ENCODE data around the gene IRF9. TPM values are rescaled to one million over a fixed set of nuclear protein-coding genes. Genes with fewer than 3 reads are reported as not detected.
A peak's percentile ranks its signal among the peaks of the same experiment; 100 is the strongest.

The IRF9 gene
- total and polyA plus RNA-seq, 11 donors = 23.4 to 169 (median 29.8) TPM

- Histone ChIP-seq H3K9me3 (no peaks in the 10 kb centered on the region), H3K36me3 (peaks cover 4 to 70% (median 57%) of the 10 kb centered on the region in 9 donors), H3K4me3 (peak overlapping the region in 2 of 12 donors; percentile 68 to 71), H3K4me1 (peaks cover 0 to 24% (median 14%) of the 10 kb centered on the region in 12 donors), H3K27me3 (no peaks in the 10 kb centered on the region), H3K27ac (no peak overlapping the region)
- intact Hi-C loops (cut with DNase I) = no loop called here
- TF ChIP-seq CTCF (IDR thresholded peaks at IDR 0.05) (no peak), POLR2A (IDR thresholded peaks at IDR 0.05) (no peak)
- WGBS, 4 donors = 92 to 98% (median 93%) methylated on average over 10 of the region's 10 CpGs
- ATAC-seq (no peak), DNase-seq (no peak)
These were observed 25.9 kb downstream of the IRF9 start for GRCh38 chr14:24186831-24187538.

DNA sequence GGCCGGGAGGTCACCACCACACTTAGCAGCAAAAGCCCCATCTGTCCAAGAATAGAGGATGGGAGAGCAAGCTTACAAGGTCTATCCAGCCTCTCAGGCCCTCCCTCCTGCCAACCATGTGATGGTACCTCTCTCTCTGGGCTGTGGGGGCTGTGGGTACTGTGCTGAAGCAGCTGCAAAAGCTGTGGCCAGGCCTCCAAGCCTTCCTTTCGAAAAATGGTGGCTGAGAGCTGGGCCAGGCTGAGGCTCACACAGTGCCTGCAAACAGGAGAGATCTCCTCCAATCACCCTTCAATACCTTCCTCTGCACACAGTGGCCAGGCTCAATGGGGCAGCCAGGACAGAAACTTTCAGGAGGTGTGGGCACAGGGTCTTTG is 26.5 kb downstream of the IRF9 start:
- H3K27me3 ChIP-seq = no peaks in the 10 kb centered on the region
- H3K4me1 ChIP-seq = peaks cover 0 to 24% (median 14%) of the 10 kb centered on the region in 12 donors
- WGBS, 4 donors = 79 to 88% (median 85%) methylated on average over 2 of the region's 2 CpGs
- ATAC-seq = no peak
- DNase-seq = no peak
- peaks cover 4 to 71% (median 57%) of the 10 kb centered on the region in 9 donors for H3K36me3 ChIP-seq
- H3K9me3 ChIP-seq = no peaks in the 10 kb centered on the region
- no peak for TF ChIP-seq POLR2A (IDR thresholded peaks at IDR 0.05)
- no peak for TF ChIP-seq CTCF (IDR thresholded peaks at IDR 0.05)
- no peak overlapping the region for H3K27ac ChIP-seq
- intact Hi-C loops (cut with DNase I) = no loop called here
- H3K4me3 ChIP-seq = peak overlapping the region in 7 of 12 donors; percentile 66 to 83 (median 72)

- ATAC-seq (peak; percentile 92 to 98 (median 94)), DNase-seq (peak; percentile 96 to 98 (median 97))
- peaks cover 0 to 70% (median 54%) of the 10 kb centered on the region in 9 donors for H3K36me3 ChIP-seq
- H3K4me1 ChIP-seq = peaks cover 0 to 24% (median 14%) of the 10 kb centered on the region in 12 donors
- peak within 1 kb of the TSS in 11 of 12 donors; percentile 41 to 80 (median 67) for H3K27ac ChIP-seq
- intact Hi-C loops (cut with DNase I) = loop anchor here in 2 of 10 donors (1.0 to 2.0 kb wide), 2 partner anchors 27 to 74 kb away; partner anchors contain the start of genes DCAF11 (in 1 of the 2), IRF9 (in 1 of the 2) and NRL (in 1 of the 2)
- 0 to 1% (median 1%) methylated on average over 23 to 65 of the region's 65 CpGs for WGBS, 4 donors
- H3K4me3 ChIP-seq = peak within 1 kb of the TSS; percentile 48 to 83 (median 69)
- peak in 1 of 2 donors; percentile 45 for TF ChIP-seq POLR2A (IDR thresholded peaks at IDR 0.05)
- no peak for TF ChIP-seq CTCF (IDR thresholded peaks at IDR 0.05)
- no peaks in the 10 kb centered on the region for H3K27me3 ChIP-seq
- no peaks in the 10 kb centered on the region for H3K9me3 ChIP-seq
These were observed 27.4 kb downstream of the IRF9 start, which contains the start of gene IPO4 for GRCh38 chr14:24188251-24189058. IPO4 (minus strand) TSS chr14:24188816; CDS start chr14:24188787, 29 bp downstream.

GRCh38 chr14:24189059-24189375 is 28.0 kb downstream of the IRF9 start:
- no peak for DNase-seq
- Histone ChIP-seq H3K27ac (peak overlapping the region in 11 of 12 donors; percentile 11 to 80 (median 66)), H3K4me1 (peaks cover 0 to 26% (median 15%) of the 10 kb centered on the region in 12 donors), H3K27me3 (no peaks in the 10 kb centered on the region), H3K36me3 (peaks cover 0 to 64% (median 50%) of the 10 kb centered on the region in 9 donors), H3K4me3 (peak overlapping the region in 9 of 12 donors; percentile 66 to 83 (median 71)), H3K9me3 (no peaks in the 10 kb centered on the region)
- no peak for TF ChIP-seq POLR2A (IDR thresholded peaks at IDR 0.05)
- TF ChIP-seq CTCF (IDR thresholded peaks at IDR 0.05) = no peak
- WGBS, 4 donors = 2 to 5% (median 2%) methylated on average over 3 of the region's 3 CpGs
- intact Hi-C loops (cut with DNase I) = loop anchor here in 1 of 10 donors (2.0 kb wide), 1 partner anchor 74 kb away; the partner anchor contains the start of genes DCAF11 and NRL
- no peak for ATAC-seq
